ENCODE results near the gene CLASP1. TPM values are rescaled to one million over a fixed set of nuclear protein-coding genes. Genes with fewer than 3 reads are reported as not detected.

Gene CLASP1
- total RNA-seq, 2 experiments from 2014 or later: 60.3 to 61.4 TPM

DNA sequence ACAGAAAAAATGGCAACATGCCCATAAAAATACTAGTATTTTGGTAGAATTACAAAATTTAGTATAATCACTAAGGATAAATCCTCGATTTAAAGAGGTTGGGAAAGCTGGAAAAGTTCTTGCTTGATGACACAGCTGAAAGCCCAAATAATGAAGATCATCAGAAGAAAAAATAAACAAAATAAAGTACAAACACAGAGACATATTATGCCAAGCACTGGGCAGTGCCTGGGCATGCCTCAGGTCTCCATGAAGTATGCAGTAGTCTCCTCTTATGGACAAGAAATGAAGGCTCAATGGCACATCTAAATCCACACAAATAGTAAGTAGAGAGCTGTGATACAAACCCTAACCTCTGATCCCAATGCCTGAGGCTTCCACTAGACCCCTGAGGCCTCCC is 60.9 kb downstream of the CLASP1 start:
- TF ChIP-seq, protein P1, sequence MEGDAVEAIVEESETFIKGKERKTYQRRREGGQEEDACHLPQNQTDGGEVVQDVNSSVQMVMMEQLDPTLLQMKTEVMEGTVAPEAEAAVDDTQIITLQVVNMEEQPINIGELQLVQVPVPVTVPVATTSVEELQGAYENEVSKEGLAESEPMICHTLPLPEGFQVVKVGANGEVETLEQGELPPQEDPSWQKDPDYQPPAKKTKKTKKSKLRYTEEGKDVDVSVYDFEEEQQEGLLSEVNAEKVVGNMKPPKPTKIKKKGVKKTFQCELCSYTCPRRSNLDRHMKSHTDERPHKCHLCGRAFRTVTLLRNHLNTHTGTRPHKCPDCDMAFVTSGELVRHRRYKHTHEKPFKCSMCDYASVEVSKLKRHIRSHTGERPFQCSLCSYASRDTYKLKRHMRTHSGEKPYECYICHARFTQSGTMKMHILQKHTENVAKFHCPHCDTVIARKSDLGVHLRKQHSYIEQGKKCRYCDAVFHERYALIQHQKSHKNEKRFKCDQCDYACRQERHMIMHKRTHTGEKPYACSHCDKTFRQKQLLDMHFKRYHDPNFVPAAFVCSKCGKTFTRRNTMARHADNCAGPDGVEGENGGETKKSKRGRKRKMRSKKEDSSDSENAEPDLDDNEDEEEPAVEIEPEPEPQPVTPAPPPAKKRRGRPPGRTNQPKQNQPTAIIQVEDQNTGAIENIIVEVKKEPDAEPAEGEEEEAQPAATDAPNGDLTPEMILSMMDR (IDR thresholded peaks at IDR 0.05): no peak
- H3K27ac Mint-ChIP-seq: no peak overlapping the region
- intact Hi-C loops (cut with micrococcal nuclease): no loop called here
- POLR2A ChIA-PET: no interaction called here
- peaks cover 19% of the 10 kb centered on the region for H3K4me1 Mint-ChIP-seq (ENCODE audit: low read depth)
- no peak overlapping the region for H3K4me3 Mint-ChIP-seq
- ATAC-seq (no peak), DNase-seq (no peak)
- no peaks in the 10 kb centered on the region for H3K9me3 Mint-ChIP-seq
- H3K36me3 Mint-ChIP-seq (ENCODE audit: low read depth): no peaks in the 10 kb centered on the region
- CTCF ChIA-PET: no interaction called here
- no peaks in the 10 kb centered on the region for H3K27me3 Mint-ChIP-seq

- peaks cover 24% of the 10 kb centered on the region for H3K4me1 Mint-ChIP-seq (ENCODE audit: low read depth)
- ATAC-seq (no peak), DNase-seq (no peak)
- intact Hi-C loops (cut with micrococcal nuclease): no loop called here
- no peaks in the 10 kb centered on the region for H3K36me3 Mint-ChIP-seq (ENCODE audit: low read depth)
- no peak overlapping the region for H3K4me3 Mint-ChIP-seq
- ChIA-PET CTCF (no interaction called here), POLR2A (interaction anchor here (0.6 kb wide), 1 partner anchor 32 kb away, joined by 4 read pairs; no protein-coding TSS in a partner anchor)
- TF ChIP-seq, protein P1 (IDR thresholded peaks at IDR 0.05): no peak
- H3K9me3 Mint-ChIP-seq: no peaks in the 10 kb centered on the region
- no peak overlapping the region for H3K27ac Mint-ChIP-seq
- no peaks in the 10 kb centered on the region for H3K27me3 Mint-ChIP-seq
Observed at GRCh38 chr2:121587131-121587530, 62.1 kb downstream of the CLASP1 start.

- intact Hi-C loops (cut with micrococcal nuclease): no loop called here
- H3K27me3 Mint-ChIP-seq: no peaks in the 10 kb centered on the region
- H3K4me1 Mint-ChIP-seq (ENCODE audit: low read depth): peaks cover 21% of the 10 kb centered on the region
- TF ChIP-seq, protein P1 (IDR thresholded peaks at IDR 0.05): no peak
- no peaks in the 10 kb centered on the region for H3K36me3 Mint-ChIP-seq (ENCODE audit: low read depth)
- H3K9me3 Mint-ChIP-seq: no peaks in the 10 kb centered on the region
- no peak overlapping the region for H3K27ac Mint-ChIP-seq
- ATAC-seq (no peak), DNase-seq (no peak)
- POLR2A ChIA-PET: interaction anchor here (1.5 kb wide), 1 partner anchor 11 kb away, joined by 5 read pairs; no protein-coding TSS in a partner anchor
- H3K4me3 Mint-ChIP-seq: no peak overlapping the region
- CTCF ChIA-PET: interaction anchor here (2.1 kb wide), 1 partner anchor 12 kb away, joined by 5 read pairs; no protein-coding TSS in a partner anchor
Observed at GRCh38 chr2:121584741-121585140, 64.5 kb downstream of the CLASP1 start.

GRCh38 chr2:121583555-121583954 is 65.7 kb downstream of the CLASP1 start:
- POLR2A ChIA-PET: no interaction called here
- intact Hi-C loops (cut with micrococcal nuclease): no loop called here
- DNase-seq (no peak), ATAC-seq (peak; percentile 49)
- Mint-ChIP-seq H3K27ac (no peak overlapping the region), H3K9me3 (no peaks in the 10 kb centered on the region), H3K4me3 (no peak overlapping the region), H3K4me1 (ENCODE audit: low read depth) (peaks cover 23% of the 10 kb centered on the region), H3K36me3 (ENCODE audit: low read depth) (no peaks in the 10 kb centered on the region), H3K27me3 (no peaks in the 10 kb centered on the region)
- TF ChIP-seq, protein P1 (IDR thresholded peaks at IDR 0.05): no peak
- CTCF ChIA-PET: no interaction called here

DNA sequence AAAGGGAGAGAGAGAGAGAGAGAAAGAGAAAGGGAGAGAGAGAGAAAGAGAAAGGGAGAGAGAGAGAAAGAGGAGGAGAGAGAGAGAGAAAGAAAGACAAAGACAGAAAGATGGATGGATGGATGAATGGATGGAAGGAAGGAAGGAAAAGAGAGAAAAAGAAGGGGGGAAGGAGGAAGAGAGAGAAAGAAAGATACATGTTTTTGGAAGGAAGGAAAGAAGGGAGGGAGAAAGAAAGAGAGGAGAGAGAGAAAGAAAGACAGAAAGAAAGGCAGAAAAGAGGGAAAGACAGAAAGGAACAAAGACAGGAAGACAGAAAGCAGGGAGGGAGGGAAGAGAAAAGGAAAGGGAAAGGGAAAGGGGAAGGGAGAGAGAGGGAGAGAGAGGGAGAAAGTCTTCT is 67.0 kb downstream of the CLASP1 start:
- DNase-seq (no peak), ATAC-seq (no peak)
- TF ChIP-seq, protein P1 (IDR thresholded peaks at IDR 0.05): no peak
- Mint-ChIP-seq H3K9me3 (no peaks in the 10 kb centered on the region), H3K4me1 (ENCODE audit: low read depth) (peaks cover 28% of the 10 kb centered on the region), H3K27me3 (no peaks in the 10 kb centered on the region), H3K27ac (no peak overlapping the region), H3K36me3 (ENCODE audit: low read depth) (no peaks in the 10 kb centered on the region), H3K4me3 (no peak overlapping the region)
- CTCF ChIA-PET: no interaction called here
- intact Hi-C loops (cut with micrococcal nuclease): no loop called here
- POLR2A ChIA-PET: no interaction called here
